CD14-positive monocyte (primary cell): ENCODE measurements around the gene KHDRBS2. TPM values are rescaled to one million over a fixed set of nuclear protein-coding genes. Genes with fewer than 3 reads are reported as not detected.
"Not testable (repeated sequence)": the region's sequence is repeated elsewhere in the genome, so short reads cannot be mapped to it uniquely, and the experiment has no call there.

Experiments used
- DNase-seq, 3 donors: peaks; one replicate each; pipeline ENCODE4 v3.0.0-alpha.2; 2011 to 2022
- H2AFZ ChIP-seq: 2 replicates; pipeline ENCODE4 v1.6.0; 2012; ENCODE audit warnings: mild to moderate bottlenecking, low read depth, low read length, inconsistent platforms; ENCODE audit not compliant: insufficient read depth, poor library complexity, severe bottlenecking
- H3K27ac ChIP-seq, 2 donors: 1 replicate in 1 of 2; 2 replicates in 1 of 2; pipeline ENCODE4 v1.5.1; 2012 to 2013; ENCODE audit warnings: low read length in 2 of 2, control low read depth in 1 of 2, inconsistent platforms in 1 of 2, low read depth in 1 of 2, mild to moderate bottlenecking in 1 of 2
- H3K27me3 ChIP-seq, 2 donors: one replicate each; pipeline versions ENCODE4 v1.6.0 to v1.6.1; 2011 to 2013; ENCODE audit warnings: low read length in 2 of 2; ENCODE audit not compliant: control insufficient read depth in 2 of 2, insufficient read depth in 2 of 2
- H3K36me3 ChIP-seq, 2 donors: replicated peaks in 1 of 2; 1 replicate in 1 of 2; 2 replicates in 1 of 2; pipeline versions ENCODE4 v1.5.1 to v1.6.1; 2012 to 2013; ENCODE audit warnings: low read length in 2 of 2, control low read depth in 1 of 2, inconsistent platforms in 1 of 2, mild to moderate bottlenecking in 1 of 2; ENCODE audit not compliant: insufficient read depth in 2 of 2, control insufficient read depth in 1 of 2
- H3K4me1 ChIP-seq, 2 donors: 1 replicate in 1 of 2; 2 replicates in 1 of 2; pipeline versions ENCODE4 v1.5.1 to v1.6.1; 2012 to 2013; ENCODE audit warnings: low read length in 2 of 2, control low read depth in 1 of 2, inconsistent platforms in 1 of 2, mild to moderate bottlenecking in 1 of 2, moderate library complexity in 1 of 2; ENCODE audit not compliant: insufficient read depth in 2 of 2, control insufficient read depth in 1 of 2
- H3K4me2 ChIP-seq: replicated peaks from 2 replicates; pipeline ENCODE3; 2012; ENCODE audit warnings: low read length, moderate library complexity, mild to moderate bottlenecking; ENCODE audit not compliant: poor library complexity, severe bottlenecking; ENCODE audit errors: extremely low read depth
- H3K4me3 ChIP-seq, 3 experiments: fragments of 200-600 bp in 1 of 3; sonication (generic) in 1 of 3; replicated peaks in 1 of 3; 1 replicate in 2 of 3; 2 replicates in 1 of 3; pipeline ENCODE4 v1.5.1; 2011 to 2013; ENCODE audit warnings: low read length in 3 of 3, mild to moderate bottlenecking in 3 of 3, control low read depth in 2 of 3, low read depth in 2 of 3, inconsistent platforms in 1 of 3, moderate library complexity in 1 of 3
- H3K79me2 ChIP-seq: 2 replicates; pipeline ENCODE4 v1.6.0; 2012; ENCODE audit warnings: mild to moderate bottlenecking, control low read depth, inconsistent platforms, low read length, moderate library complexity; ENCODE audit not compliant: insufficient read depth
- H3K9ac ChIP-seq: 2 replicates; pipeline ENCODE4 v1.6.0; 2017; ENCODE audit warnings: low read length, mild to moderate bottlenecking; ENCODE audit not compliant: insufficient read depth, poor library complexity, severe bottlenecking
- H3K9me3 ChIP-seq, 2 donors: replicated peaks in 1 of 2; 1 replicate in 1 of 2; 2 replicates in 1 of 2; pipeline versions ENCODE4 v1.5.1 to v1.6.1; 2012 to 2013; ENCODE audit warnings: low read length in 2 of 2, control low read depth in 1 of 2; ENCODE audit not compliant: control insufficient read depth in 1 of 2, insufficient read depth in 1 of 2
- H4K20me1 ChIP-seq: 2 replicates; pipeline ENCODE4 v1.6.0; 2012; ENCODE audit warnings: mild to moderate bottlenecking, low read length, control low read depth, moderate library complexity; ENCODE audit not compliant: insufficient read depth
- H3K27ac Mint-ChIP-seq, 7 donors: one replicate each; pipeline ENCODE4 v1.8.0; 2020; ENCODE audit warnings: mild to moderate bottlenecking in 7 of 7, mixed read lengths in 7 of 7, moderate library complexity in 6 of 7, inconsistent platforms in 2 of 7
- H3K27me3 Mint-ChIP-seq, 3 donors: one replicate each; pipeline ENCODE4 v1.8.0; 2021 to 2022; ENCODE audit warnings: low read depth in 3 of 3, mild to moderate bottlenecking in 3 of 3, mixed read lengths in 3 of 3, moderate library complexity in 3 of 3, inconsistent platforms in 1 of 3
- H3K36me3 Mint-ChIP-seq, 2 donors: one replicate each; pipeline ENCODE4 v1.8.0; 2020; ENCODE audit warnings: mixed read lengths in 2 of 2, inconsistent platforms in 1 of 2, mild to moderate bottlenecking in 1 of 2
- H3K4me1 Mint-ChIP-seq: one replicate; pipeline ENCODE4 v1.8.0; 2020; ENCODE audit warnings: mild to moderate bottlenecking, mixed read lengths
- H3K4me3 Mint-ChIP-seq, 2 donors: one replicate each; pipeline ENCODE4 v1.8.0; 2020; ENCODE audit warnings: mild to moderate bottlenecking in 2 of 2, mixed read lengths in 2 of 2, moderate library complexity in 1 of 2
- H3K9me3 Mint-ChIP-seq, 7 donors: one replicate each; pipeline ENCODE4 v1.8.0; 2020 to 2022; ENCODE audit warnings: mixed read lengths in 7 of 7, mild to moderate bottlenecking in 6 of 7, moderate library complexity in 6 of 7, inconsistent platforms in 2 of 7
- WGBS: methylation state at CpG from one replicate; pipeline ENCODE4 v1.1.5; 2013; ENCODE audit warnings: missing lambda C conversion rate; ENCODE audit not compliant: insufficient coverage; 5-methylcytosine and 5-hydroxymethylcytosine counted together
- intact Hi-C, 2 donors: fragments of 100-400 bp; cut with micrococcal nuclease; formaldehyde crosslinking; loops; one replicate each; pipeline versions ENCODE4 v1.15.0 to v1.15.1; 2023
- polyA plus RNA-seq, 3 donors: library from polyadenylated mRNA; depleted of rRNA in 1 of 3; unstranded in 2 of 3; stranded (reverse) in 1 of 3; fragments of 300-500 nt in 2 of 3; fragments of >200 nt in 1 of 3; fragmentation: Illumina TruSeq in 2 of 3; gene quantifications; 1 replicate in 2 of 3; 2 replicates in 1 of 3; pipeline ENCODE4 v1.2.3, GENCODE V29; 2012 to 2021
- TF ChIP-seq, protein P1 (sequence below): fragments of 200-600 bp; IDR thresholded peaks from one replicate; pipeline ENCODE4 v1.8.0; 2022; ENCODE audit warnings: antibody characterized with exemption, mild to moderate bottlenecking

The KHDRBS2 gene
- polyA plus RNA-seq, 3 donors = 0.09 to 0.57 (median 0.14) TPM

- Histone ChIP-seq H3K27me3 (no peaks in the 10 kb centered on the region), H3K36me3 (no peaks in the 10 kb centered on the region), H3K9ac (no peak overlapping the region), H3K4me3 (no peak overlapping the region), H3K9me3 (no peaks in the 10 kb centered on the region), H3K4me1 (no peaks in the 10 kb centered on the region), H4K20me1 (no peaks in the 10 kb centered on the region), H3K4me2 (no peak overlapping the region), H3K27ac (no peak overlapping the region), H3K79me2 (no peaks in the 10 kb centered on the region), H2AFZ (no peak overlapping the region)
- Mint-ChIP-seq H3K36me3 (no peaks in the 10 kb centered on the region), H3K27me3 (peaks cover 0 to 1% (median 0%) of the 10 kb centered on the region in 3 donors), H3K27ac (no peak overlapping the region), H3K4me1 (no peaks in the 10 kb centered on the region), H3K9me3 (peaks cover 0 to 4% (median 0%) of the 10 kb centered on the region in 7 donors), H3K4me3 (no peak overlapping the region)
- TF ChIP-seq, protein P1, sequence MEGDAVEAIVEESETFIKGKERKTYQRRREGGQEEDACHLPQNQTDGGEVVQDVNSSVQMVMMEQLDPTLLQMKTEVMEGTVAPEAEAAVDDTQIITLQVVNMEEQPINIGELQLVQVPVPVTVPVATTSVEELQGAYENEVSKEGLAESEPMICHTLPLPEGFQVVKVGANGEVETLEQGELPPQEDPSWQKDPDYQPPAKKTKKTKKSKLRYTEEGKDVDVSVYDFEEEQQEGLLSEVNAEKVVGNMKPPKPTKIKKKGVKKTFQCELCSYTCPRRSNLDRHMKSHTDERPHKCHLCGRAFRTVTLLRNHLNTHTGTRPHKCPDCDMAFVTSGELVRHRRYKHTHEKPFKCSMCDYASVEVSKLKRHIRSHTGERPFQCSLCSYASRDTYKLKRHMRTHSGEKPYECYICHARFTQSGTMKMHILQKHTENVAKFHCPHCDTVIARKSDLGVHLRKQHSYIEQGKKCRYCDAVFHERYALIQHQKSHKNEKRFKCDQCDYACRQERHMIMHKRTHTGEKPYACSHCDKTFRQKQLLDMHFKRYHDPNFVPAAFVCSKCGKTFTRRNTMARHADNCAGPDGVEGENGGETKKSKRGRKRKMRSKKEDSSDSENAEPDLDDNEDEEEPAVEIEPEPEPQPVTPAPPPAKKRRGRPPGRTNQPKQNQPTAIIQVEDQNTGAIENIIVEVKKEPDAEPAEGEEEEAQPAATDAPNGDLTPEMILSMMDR = no peak
- intact Hi-C loops = no loop called here
- DNase-seq = no peak
- no CpG with 5 or more reads among the region's 1 CpG for WGBS
Measured at GRCh38 chr6:61787998-61788397, 498.0 kb downstream of the KHDRBS2 start.

- H3K4me2 ChIP-seq, H3K27ac ChIP-seq, H2AFZ ChIP-seq, H3K36me3 Mint-ChIP-seq, H3K9me3 ChIP-seq, H3K27me3 Mint-ChIP-seq, H3K36me3 ChIP-seq, H3K4me1 ChIP-seq, H3K27ac Mint-ChIP-seq, H3K79me2 ChIP-seq, intact Hi-C loops, H3K4me3 Mint-ChIP-seq, DNase-seq, H3K27me3 ChIP-seq, H3K4me1 Mint-ChIP-seq, H3K9ac ChIP-seq, H4K20me1 ChIP-seq, H3K4me3 ChIP-seq: not testable (repeated sequence)
- H3K9me3 Mint-ChIP-seq = peaks cover 6 to 22% (median 14%) of the 10 kb centered on the region in 7 donors
- WGBS = 92% methylated on average over 6 of the region's 11 CpGs
Measured at GRCh38 chr6:61769446-61769845, 516.6 kb downstream of the KHDRBS2 start.
